Activated CD4-positive, alpha-beta T cell treated with anti-CD3 and anti-CD28 coated beads for 24 hours (primary cell): Measurements from ENCODE around the gene GP9.

Experiments
- DNase-seq, 2 donors: peaks; one replicate each; pipeline ENCODE4 v3.0.0-alpha.2; 2020; ENCODE audit warnings: low read depth in 2 of 2

The GP9 gene

GRCh38 chr3:129028866-129029265 lies 31.7 kb upstream of the GP9 start:
- DNase-seq = no peak

- no peak for DNase-seq
These were observed 30.0 kb upstream of the GP9 start for GRCh38 chr3:129030611-129031010.

GRCh38 chr3:129031476-129032215 lies 28.9 kb upstream of the GP9 start:
- DNase-seq = no peak

- DNase-seq = no peak
These were observed 27.9 kb upstream of the GP9 start for GRCh38 chr3:129032716-129033115.

- DNase-seq = no peak
These were observed 27.4 kb upstream of the GP9 start for GRCh38 chr3:129033151-129033550.

GRCh38 chr3:129033633-129034321 lies 26.8 kb upstream of the GP9 start:
- DNase-seq = no peak

- no peak for DNase-seq
These were observed 25.9 kb upstream of the GP9 start for GRCh38 chr3:129034642-129035041.

GRCh38 chr3:129035360-129036221 lies 25.0 kb upstream of the GP9 start:
- DNase-seq = no peak

GRCh38 chr3:129036222-129037092 lies 24.1 kb upstream of the GP9 start:
- DNase-seq = no peak

GRCh38 chr3:129037093-129037419 lies 23.5 kb upstream of the GP9 start:
- DNase-seq = no peak

GRCh38 chr3:129038121-129038855 lies 22.3 kb upstream of the GP9 start:
- no peak for DNase-seq

GRCh38 chr3:129039271-129040038 lies 21.1 kb upstream of the GP9 start:
- no peak for DNase-seq

- DNase-seq = no peak
These were observed 20.6 kb upstream of the GP9 start for GRCh38 chr3:129040039-129040336.

- no peak for DNase-seq
These were observed 19.8 kb upstream of the GP9 start for GRCh38 chr3:129040579-129041300.

GRCh38 chr3:129045675-129046036 lies 14.9 kb upstream of the GP9 start:
- peak in 1 of 2 donors; percentile 33 for DNase-seq

- DNase-seq = peak in 1 of 2 donors; percentile 21
These were observed 14.4 kb upstream of the GP9 start for GRCh38 chr3:129046037-129046731.

- no peak for DNase-seq
These were observed 13.6 kb upstream of the GP9 start for GRCh38 chr3:129046732-129047552.

- no peak for DNase-seq
These were observed 13.1 kb upstream of the GP9 start for GRCh38 chr3:129047553-129047839.
